Activated naive CD4-positive, alpha-beta T cell treated with anti-CD3 and anti-CD28 coated beads, Interleukin-2, amount 50 U/mL, for 24 hours (primary cell): ENCODE measurements around the gene TRAK2.
"Not testable (repeated sequence)": the region's sequence is repeated elsewhere in the genome, so short reads cannot be mapped to it uniquely, and the experiment has no call there.

Experiments
- H3K27ac Mint-ChIP-seq: one replicate; pipeline ENCODE4 v1.8.0; 2021; ENCODE audit warnings: mild to moderate bottlenecking, mixed read lengths
- H3K27me3 Mint-ChIP-seq: one replicate; pipeline ENCODE4 v1.8.0; 2021; ENCODE audit warnings: mixed read lengths
- H3K36me3 Mint-ChIP-seq: one replicate; pipeline ENCODE4 v1.8.0; 2021; ENCODE audit warnings: mixed read lengths
- H3K4me1 Mint-ChIP-seq: one replicate; pipeline ENCODE4 v1.8.0; 2021; ENCODE audit warnings: mixed read lengths
- H3K4me3 Mint-ChIP-seq: one replicate; pipeline ENCODE4 v1.8.0; 2021; ENCODE audit warnings: mild to moderate bottlenecking, mixed read lengths
- H3K9me3 Mint-ChIP-seq: one replicate; pipeline ENCODE4 v1.8.0; 2021; ENCODE audit warnings: mixed read lengths

The TRAK2 gene

GRCh38 chr2:201464547-201464946 is 13.3 kb upstream of the TRAK2 start:
- Mint-ChIP-seq H3K4me3 (no peak overlapping the region), H3K27me3 (no peaks in the 10 kb centered on the region), H3K4me1 (peaks cover 25% of the 10 kb centered on the region), H3K36me3 (peaks cover 49% of the 10 kb centered on the region), H3K9me3 (no peaks in the 10 kb centered on the region), H3K27ac (no peak overlapping the region)

- H3K9me3 Mint-ChIP-seq: no peaks in the 10 kb centered on the region
- no peak overlapping the region for H3K27ac Mint-ChIP-seq
- peaks cover 15% of the 10 kb centered on the region for H3K4me1 Mint-ChIP-seq
- H3K27me3 Mint-ChIP-seq: no peaks in the 10 kb centered on the region
- peaks cover 38% of the 10 kb centered on the region for H3K36me3 Mint-ChIP-seq
- H3K4me3 Mint-ChIP-seq: no peak overlapping the region
Measured at GRCh38 chr2:201460532-201460931, 9.3 kb upstream of the TRAK2 start.

- peaks cover 23% of the 10 kb centered on the region for H3K4me1 Mint-ChIP-seq
- H3K36me3 Mint-ChIP-seq: peaks cover 27% of the 10 kb centered on the region
- no peaks in the 10 kb centered on the region for H3K27me3 Mint-ChIP-seq
- H3K9me3 Mint-ChIP-seq: no peaks in the 10 kb centered on the region
- H3K4me3 Mint-ChIP-seq: no peak overlapping the region
- H3K27ac Mint-ChIP-seq: no peak overlapping the region
Measured at GRCh38 chr2:201458381-201458780, 7.1 kb upstream of the TRAK2 start.

- no peaks in the 10 kb centered on the region for H3K27me3 Mint-ChIP-seq
- peaks cover 50% of the 10 kb centered on the region for H3K4me1 Mint-ChIP-seq
- no peaks in the 10 kb centered on the region for H3K9me3 Mint-ChIP-seq
- H3K4me3 Mint-ChIP-seq: peak overlapping the region; percentile 90
- peaks cover 2% of the 10 kb centered on the region for H3K36me3 Mint-ChIP-seq
- H3K27ac Mint-ChIP-seq: no peak overlapping the region
Measured at GRCh38 chr2:201452922-201453643, 1.8 kb upstream of the TRAK2 start.

- no peaks in the 10 kb centered on the region for H3K27me3 Mint-ChIP-seq
- peaks cover 58% of the 10 kb centered on the region for H3K4me1 Mint-ChIP-seq
- peak overlapping the region; percentile 74 for H3K27ac Mint-ChIP-seq
- H3K9me3 Mint-ChIP-seq: peaks cover 5% of the 10 kb centered on the region
- peaks cover 5% of the 10 kb centered on the region for H3K36me3 Mint-ChIP-seq
- H3K4me3 Mint-ChIP-seq: peak overlapping the region; percentile 90
Measured at GRCh38 chr2:201452058-201452921, 1.0 kb upstream of the TRAK2 start.

- Mint-ChIP-seq H3K9me3 (peaks cover 5% of the 10 kb centered on the region), H3K27me3 (no peaks in the 10 kb centered on the region), H3K4me1 (peaks cover 71% of the 10 kb centered on the region), H3K4me3 (peak overlapping the region; percentile 94), H3K27ac (peak overlapping the region; percentile 93), H3K36me3 (peaks cover 7% of the 10 kb centered on the region)
Measured at GRCh38 chr2:201450954-201451291, 335 bp downstream of the TRAK2 start.

- H3K36me3 Mint-ChIP-seq: peaks cover 7% of the 10 kb centered on the region
- peak overlapping the region; percentile 86 for H3K4me3 Mint-ChIP-seq
- peak overlapping the region; percentile 99 for H3K27ac Mint-ChIP-seq
- no peaks in the 10 kb centered on the region for H3K27me3 Mint-ChIP-seq
- peaks cover 72% of the 10 kb centered on the region for H3K4me1 Mint-ChIP-seq
- peaks cover 5% of the 10 kb centered on the region for H3K9me3 Mint-ChIP-seq
Measured at GRCh38 chr2:201448701-201449100, 2.6 kb downstream of the TRAK2 start.

- H3K36me3 Mint-ChIP-seq: peaks cover 7% of the 10 kb centered on the region
- peak overlapping the region; percentile 86 for H3K4me3 Mint-ChIP-seq
- peaks cover 66% of the 10 kb centered on the region for H3K4me1 Mint-ChIP-seq
- H3K27ac Mint-ChIP-seq: peak overlapping the region; percentile 99
- peaks cover 5% of the 10 kb centered on the region for H3K9me3 Mint-ChIP-seq
- no peaks in the 10 kb centered on the region for H3K27me3 Mint-ChIP-seq
Measured at GRCh38 chr2:201448061-201448460, 3.2 kb downstream of the TRAK2 start.

GRCh38 chr2:201447086-201447485 is 4.2 kb downstream of the TRAK2 start:
- no peaks in the 10 kb centered on the region for H3K27me3 Mint-ChIP-seq
- H3K9me3 Mint-ChIP-seq: peaks cover 5% of the 10 kb centered on the region
- H3K4me3 Mint-ChIP-seq: peak overlapping the region; percentile 38
- H3K4me1 Mint-ChIP-seq: peaks cover 58% of the 10 kb centered on the region
- peak overlapping the region; percentile 49 for H3K27ac Mint-ChIP-seq
- peaks cover 7% of the 10 kb centered on the region for H3K36me3 Mint-ChIP-seq

GRCh38 chr2:201444746-201445465 is 6.4 kb downstream of the TRAK2 start:
- H3K27ac Mint-ChIP-seq: no peak overlapping the region
- peaks cover 7% of the 10 kb centered on the region for H3K36me3 Mint-ChIP-seq
- no peak overlapping the region for H3K4me3 Mint-ChIP-seq
- peaks cover 65% of the 10 kb centered on the region for H3K4me1 Mint-ChIP-seq
- H3K27me3 Mint-ChIP-seq: no peaks in the 10 kb centered on the region
- peaks cover 5% of the 10 kb centered on the region for H3K9me3 Mint-ChIP-seq

- Mint-ChIP-seq H3K27me3 (no peaks in the 10 kb centered on the region), H3K4me1 (peaks cover 63% of the 10 kb centered on the region), H3K9me3 (no peaks in the 10 kb centered on the region), H3K27ac (no peak overlapping the region), H3K4me3 (no peak overlapping the region), H3K36me3 (peaks cover 10% of the 10 kb centered on the region)
Measured at GRCh38 chr2:201441409-201441808, 9.8 kb downstream of the TRAK2 start.

- H3K27me3 Mint-ChIP-seq: no peaks in the 10 kb centered on the region
- H3K4me3 Mint-ChIP-seq: no peak overlapping the region
- H3K36me3 Mint-ChIP-seq: peaks cover 8% of the 10 kb centered on the region
- H3K4me1 Mint-ChIP-seq: peaks cover 62% of the 10 kb centered on the region
- no peaks in the 10 kb centered on the region for H3K9me3 Mint-ChIP-seq
- H3K27ac Mint-ChIP-seq: peak overlapping the region; percentile 36
Measured at GRCh38 chr2:201440182-201440581, 11.1 kb downstream of the TRAK2 start.

GRCh38 chr2:201439336-201439922 is 11.8 kb downstream of the TRAK2 start:
- H3K27me3 Mint-ChIP-seq, H3K4me3 Mint-ChIP-seq, H3K27ac Mint-ChIP-seq, H3K36me3 Mint-ChIP-seq, H3K9me3 Mint-ChIP-seq: not testable (repeated sequence)
- H3K4me1 Mint-ChIP-seq: peaks cover 64% of the 10 kb centered on the region

- Mint-ChIP-seq H3K9me3 (no peaks in the 10 kb centered on the region), H3K4me1 (peaks cover 89% of the 10 kb centered on the region), H3K27me3 (no peaks in the 10 kb centered on the region), H3K4me3 (no peak overlapping the region), H3K27ac (peak overlapping the region; percentile 51), H3K36me3 (peaks cover 8% of the 10 kb centered on the region)
Measured at GRCh38 chr2:201436141-201436540, 15.1 kb downstream of the TRAK2 start.

- Mint-ChIP-seq H3K9me3 (peaks cover 5% of the 10 kb centered on the region), H3K36me3 (peaks cover 7% of the 10 kb centered on the region), H3K4me1 (peaks cover 76% of the 10 kb centered on the region), H3K27me3 (no peaks in the 10 kb centered on the region), H3K4me3 (no peak overlapping the region), H3K27ac (peak overlapping the region; percentile 68)
Measured at GRCh38 chr2:201433394-201433995, 17.8 kb downstream of the TRAK2 start.
